PFSK-1 (cell line): ENCODE data around the gene NPAT.

Experiments
- FOXP2 ChIP-seq: optimal IDR thresholded peaks from 2 replicates; pipeline ENCODE3; 2011; ENCODE audit warnings: borderline replicate concordance, control low read depth, inconsistent platforms; ENCODE audit not compliant: insufficient read depth; ENCODE audit errors: extremely low read length, extremely low read depth
- POLR2AphosphoS5 ChIP-seq: IDR thresholded peaks from 2 replicates; pipeline ENCODE4 v1.6.1; 2012; ENCODE audit warnings: low read depth, mild to moderate bottlenecking, control low read depth, low read length, moderate library complexity
- REST ChIP-seq, 2 experiments: IDR thresholded peaks; 2 replicates each; pipeline versions ENCODE4 v1.6.1 to v1.8.0; 2011 to 2012; ENCODE audit warnings: low read depth in 2 of 2, low read length in 2 of 2, control low read depth in 1 of 2, inconsistent platforms in 1 of 2, mild to moderate bottlenecking in 1 of 2, moderate library complexity in 1 of 2; ENCODE audit not compliant: insufficient read depth in 1 of 2
- SIN3A ChIP-seq: IDR thresholded peaks from 2 replicates; pipeline ENCODE4 v1.6.1; 2012; ENCODE audit warnings: mild to moderate bottlenecking, low read length, moderate library complexity, borderline replicate concordance; ENCODE audit not compliant: insufficient read depth
- TAF1 ChIP-seq: IDR thresholded peaks from 2 replicates; pipeline ENCODE4 v1.6.1; 2012; ENCODE audit warnings: low read length, control low read depth, borderline replicate concordance; ENCODE audit not compliant: insufficient read depth

Gene NPAT

GRCh38 chr11:108147150-108147549 lies 75.3 kb downstream of the NPAT start:
- TF ChIP-seq TAF1 (no peak), FOXP2 (no peak), SIN3A (no peak), REST (IDR thresholded peaks at IDR 0.05; ENCODE audit: insufficient read depth in 1 of 2, low read depth in 2 of 2, low read length in 2 of 2) (no peak), POLR2AphosphoS5 (no peak)

- no peak for TF ChIP-seq TAF1
- TF ChIP-seq FOXP2, result no peak
- no peak for TF ChIP-seq REST (IDR thresholded peaks at IDR 0.05; ENCODE audit: insufficient read depth in 1 of 2, low read depth in 2 of 2, low read length in 2 of 2)
- no peak for TF ChIP-seq SIN3A
- TF ChIP-seq POLR2AphosphoS5, result no peak
Measured at GRCh38 chr11:108144615-108145014, 77.8 kb downstream of the NPAT start.

GRCh38 chr11:108142304-108142703 lies 80.1 kb downstream of the NPAT start:
- TF ChIP-seq TAF1 (no peak), FOXP2 (no peak), POLR2AphosphoS5 (no peak), SIN3A (no peak), REST (IDR thresholded peaks at IDR 0.05; ENCODE audit: insufficient read depth in 1 of 2, low read depth in 2 of 2, low read length in 2 of 2) (no peak)

- TF ChIP-seq SIN3A, result no peak
- TF ChIP-seq REST (IDR thresholded peaks at IDR 0.05; ENCODE audit: insufficient read depth in 1 of 2, low read depth in 2 of 2, low read length in 2 of 2), result no peak
- TF ChIP-seq POLR2AphosphoS5, result no peak
Measured at GRCh38 chr11:108137212-108137611, 85.2 kb downstream of the NPAT start.

- no peak for TF ChIP-seq REST (IDR thresholded peaks at IDR 0.05; ENCODE audit: insufficient read depth in 1 of 2, low read depth in 2 of 2, low read length in 2 of 2)
- TF ChIP-seq POLR2AphosphoS5, result no peak
- TF ChIP-seq FOXP2, result no peak
- no peak for TF ChIP-seq TAF1
- no peak for TF ChIP-seq SIN3A
Measured at GRCh38 chr11:108135845-108136544, 86.4 kb downstream of the NPAT start.
